CD14-positive monocyte (primary cell): ENCODE data around the gene CDC25C. TPM values are rescaled to one million over a fixed set of nuclear protein-coding genes. Genes with fewer than 3 reads are reported as not detected.

Source experiments
- DNase-seq, 3 donors: peaks; one replicate each; pipeline ENCODE4 v3.0.0-alpha.2; 2011 to 2022
- H2AFZ ChIP-seq: 2 replicates; pipeline ENCODE4 v1.6.0; 2012; ENCODE audit warnings: mild to moderate bottlenecking, low read depth, low read length, inconsistent platforms; ENCODE audit not compliant: insufficient read depth, poor library complexity, severe bottlenecking
- H3K27ac ChIP-seq, 2 donors: 1 replicate in 1 of 2; 2 replicates in 1 of 2; pipeline ENCODE4 v1.5.1; 2012 to 2013; ENCODE audit warnings: low read length in 2 of 2, control low read depth in 1 of 2, inconsistent platforms in 1 of 2, low read depth in 1 of 2, mild to moderate bottlenecking in 1 of 2
- H3K27me3 ChIP-seq, 2 donors: one replicate each; pipeline versions ENCODE4 v1.6.0 to v1.6.1; 2011 to 2013; ENCODE audit warnings: low read length in 2 of 2; ENCODE audit not compliant: control insufficient read depth in 2 of 2, insufficient read depth in 2 of 2
- H3K36me3 ChIP-seq, 2 donors: replicated peaks in 1 of 2; 1 replicate in 1 of 2; 2 replicates in 1 of 2; pipeline versions ENCODE4 v1.5.1 to v1.6.1; 2012 to 2013; ENCODE audit warnings: low read length in 2 of 2, control low read depth in 1 of 2, inconsistent platforms in 1 of 2, mild to moderate bottlenecking in 1 of 2; ENCODE audit not compliant: insufficient read depth in 2 of 2, control insufficient read depth in 1 of 2
- H3K4me1 ChIP-seq, 2 donors: 1 replicate in 1 of 2; 2 replicates in 1 of 2; pipeline versions ENCODE4 v1.5.1 to v1.6.1; 2012 to 2013; ENCODE audit warnings: low read length in 2 of 2, control low read depth in 1 of 2, inconsistent platforms in 1 of 2, mild to moderate bottlenecking in 1 of 2, moderate library complexity in 1 of 2; ENCODE audit not compliant: insufficient read depth in 2 of 2, control insufficient read depth in 1 of 2
- H3K4me2 ChIP-seq: replicated peaks from 2 replicates; pipeline ENCODE3; 2012; ENCODE audit warnings: low read length, moderate library complexity, mild to moderate bottlenecking; ENCODE audit not compliant: poor library complexity, severe bottlenecking; ENCODE audit errors: extremely low read depth
- H3K4me3 ChIP-seq, 3 experiments: fragments of 200-600 bp in 1 of 3; sonication (generic) in 1 of 3; replicated peaks in 1 of 3; 1 replicate in 2 of 3; 2 replicates in 1 of 3; pipeline ENCODE4 v1.5.1; 2011 to 2013; ENCODE audit warnings: low read length in 3 of 3, mild to moderate bottlenecking in 3 of 3, control low read depth in 2 of 3, low read depth in 2 of 3, inconsistent platforms in 1 of 3, moderate library complexity in 1 of 3
- H3K79me2 ChIP-seq: 2 replicates; pipeline ENCODE4 v1.6.0; 2012; ENCODE audit warnings: mild to moderate bottlenecking, control low read depth, inconsistent platforms, low read length, moderate library complexity; ENCODE audit not compliant: insufficient read depth
- H3K9ac ChIP-seq: 2 replicates; pipeline ENCODE4 v1.6.0; 2017; ENCODE audit warnings: low read length, mild to moderate bottlenecking; ENCODE audit not compliant: insufficient read depth, poor library complexity, severe bottlenecking
- H3K9me3 ChIP-seq, 2 donors: replicated peaks in 1 of 2; 1 replicate in 1 of 2; 2 replicates in 1 of 2; pipeline versions ENCODE4 v1.5.1 to v1.6.1; 2012 to 2013; ENCODE audit warnings: low read length in 2 of 2, control low read depth in 1 of 2; ENCODE audit not compliant: control insufficient read depth in 1 of 2, insufficient read depth in 1 of 2
- H4K20me1 ChIP-seq: 2 replicates; pipeline ENCODE4 v1.6.0; 2012; ENCODE audit warnings: mild to moderate bottlenecking, low read length, control low read depth, moderate library complexity; ENCODE audit not compliant: insufficient read depth
- H3K27ac Mint-ChIP-seq, 7 donors: one replicate each; pipeline ENCODE4 v1.8.0; 2020; ENCODE audit warnings: mild to moderate bottlenecking in 7 of 7, mixed read lengths in 7 of 7, moderate library complexity in 6 of 7, inconsistent platforms in 2 of 7
- H3K27me3 Mint-ChIP-seq, 3 donors: one replicate each; pipeline ENCODE4 v1.8.0; 2021 to 2022; ENCODE audit warnings: low read depth in 3 of 3, mild to moderate bottlenecking in 3 of 3, mixed read lengths in 3 of 3, moderate library complexity in 3 of 3, inconsistent platforms in 1 of 3
- H3K36me3 Mint-ChIP-seq, 2 donors: one replicate each; pipeline ENCODE4 v1.8.0; 2020; ENCODE audit warnings: mixed read lengths in 2 of 2, inconsistent platforms in 1 of 2, mild to moderate bottlenecking in 1 of 2
- H3K4me1 Mint-ChIP-seq: one replicate; pipeline ENCODE4 v1.8.0; 2020; ENCODE audit warnings: mild to moderate bottlenecking, mixed read lengths
- H3K4me3 Mint-ChIP-seq, 2 donors: one replicate each; pipeline ENCODE4 v1.8.0; 2020; ENCODE audit warnings: mild to moderate bottlenecking in 2 of 2, mixed read lengths in 2 of 2, moderate library complexity in 1 of 2
- H3K9me3 Mint-ChIP-seq, 7 donors: one replicate each; pipeline ENCODE4 v1.8.0; 2020 to 2022; ENCODE audit warnings: mixed read lengths in 7 of 7, mild to moderate bottlenecking in 6 of 7, moderate library complexity in 6 of 7, inconsistent platforms in 2 of 7
- WGBS: methylation state at CpG from one replicate; pipeline ENCODE4 v1.1.5; 2013; ENCODE audit warnings: missing lambda C conversion rate; ENCODE audit not compliant: insufficient coverage; 5-methylcytosine and 5-hydroxymethylcytosine counted together
- intact Hi-C, 2 donors: fragments of 100-400 bp; cut with micrococcal nuclease; formaldehyde crosslinking; loops; one replicate each; pipeline versions ENCODE4 v1.15.0 to v1.15.1; 2023
- polyA plus RNA-seq, 3 donors: library from polyadenylated mRNA; depleted of rRNA in 1 of 3; unstranded in 2 of 3; stranded (reverse) in 1 of 3; fragments of 300-500 nt in 2 of 3; fragments of >200 nt in 1 of 3; fragmentation: Illumina TruSeq in 2 of 3; gene quantifications; 1 replicate in 2 of 3; 2 replicates in 1 of 3; pipeline ENCODE4 v1.2.3, GENCODE V29; 2012 to 2021
- TF ChIP-seq, protein P1 (sequence below): fragments of 200-600 bp; IDR thresholded peaks from one replicate; pipeline ENCODE4 v1.8.0; 2022; ENCODE audit warnings: antibody characterized with exemption, mild to moderate bottlenecking

CDC25C gene
- polyA plus RNA-seq, 3 donors: not detected

DNA sequence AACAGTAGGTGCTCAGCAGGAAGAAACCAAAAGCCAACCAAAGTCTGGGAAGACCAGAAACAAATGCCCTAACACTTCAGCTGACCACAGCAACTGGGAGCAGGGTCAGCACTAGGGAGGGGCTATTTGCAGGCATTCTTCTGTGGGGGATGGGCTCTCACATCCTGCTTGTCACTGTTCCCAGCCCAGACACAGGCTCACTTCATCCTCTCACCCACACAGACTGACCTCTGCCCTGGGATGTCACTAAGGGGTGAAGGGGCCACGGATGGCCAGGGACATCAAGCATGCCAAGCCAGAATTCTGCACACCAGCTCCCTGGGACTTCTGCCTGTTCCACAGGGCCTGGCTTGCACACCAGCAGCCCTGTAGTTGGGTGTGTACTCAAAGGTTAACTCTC is 85.9 kb downstream of the CDC25C start:
- H3K27me3 Mint-ChIP-seq: peaks cover 17 to 25% (median 25%) of the 10 kb centered on the region in 3 donors
- H3K4me3 ChIP-seq: no peak overlapping the region
- H3K4me3 Mint-ChIP-seq: no peak overlapping the region
- 100% methylated on average over 1 of the region's 1 CpG for WGBS
- H3K9me3 ChIP-seq: no peaks in the 10 kb centered on the region
- H3K36me3 Mint-ChIP-seq: no peaks in the 10 kb centered on the region
- H3K36me3 ChIP-seq: no peaks in the 10 kb centered on the region
- no peak overlapping the region for H3K4me2 ChIP-seq
- peaks cover 2 to 16% of the 10 kb centered on the region in 2 donors for H3K27me3 ChIP-seq
- no peak overlapping the region for H3K27ac ChIP-seq
- no peak for DNase-seq
- no peaks in the 10 kb centered on the region for H3K79me2 ChIP-seq
- no peaks in the 10 kb centered on the region for H3K9me3 Mint-ChIP-seq
- no peak overlapping the region for H2AFZ ChIP-seq
- intact Hi-C loops: no loop called here
- H4K20me1 ChIP-seq: no peaks in the 10 kb centered on the region
- H3K4me1 ChIP-seq: peaks cover 12 to 16% of the 10 kb centered on the region in 2 donors
- peaks cover 17% of the 10 kb centered on the region for H3K4me1 Mint-ChIP-seq
- no peak overlapping the region for H3K27ac Mint-ChIP-seq
- no peak overlapping the region for H3K9ac ChIP-seq
- TF ChIP-seq, protein P1, sequence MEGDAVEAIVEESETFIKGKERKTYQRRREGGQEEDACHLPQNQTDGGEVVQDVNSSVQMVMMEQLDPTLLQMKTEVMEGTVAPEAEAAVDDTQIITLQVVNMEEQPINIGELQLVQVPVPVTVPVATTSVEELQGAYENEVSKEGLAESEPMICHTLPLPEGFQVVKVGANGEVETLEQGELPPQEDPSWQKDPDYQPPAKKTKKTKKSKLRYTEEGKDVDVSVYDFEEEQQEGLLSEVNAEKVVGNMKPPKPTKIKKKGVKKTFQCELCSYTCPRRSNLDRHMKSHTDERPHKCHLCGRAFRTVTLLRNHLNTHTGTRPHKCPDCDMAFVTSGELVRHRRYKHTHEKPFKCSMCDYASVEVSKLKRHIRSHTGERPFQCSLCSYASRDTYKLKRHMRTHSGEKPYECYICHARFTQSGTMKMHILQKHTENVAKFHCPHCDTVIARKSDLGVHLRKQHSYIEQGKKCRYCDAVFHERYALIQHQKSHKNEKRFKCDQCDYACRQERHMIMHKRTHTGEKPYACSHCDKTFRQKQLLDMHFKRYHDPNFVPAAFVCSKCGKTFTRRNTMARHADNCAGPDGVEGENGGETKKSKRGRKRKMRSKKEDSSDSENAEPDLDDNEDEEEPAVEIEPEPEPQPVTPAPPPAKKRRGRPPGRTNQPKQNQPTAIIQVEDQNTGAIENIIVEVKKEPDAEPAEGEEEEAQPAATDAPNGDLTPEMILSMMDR: no peak

DNA sequence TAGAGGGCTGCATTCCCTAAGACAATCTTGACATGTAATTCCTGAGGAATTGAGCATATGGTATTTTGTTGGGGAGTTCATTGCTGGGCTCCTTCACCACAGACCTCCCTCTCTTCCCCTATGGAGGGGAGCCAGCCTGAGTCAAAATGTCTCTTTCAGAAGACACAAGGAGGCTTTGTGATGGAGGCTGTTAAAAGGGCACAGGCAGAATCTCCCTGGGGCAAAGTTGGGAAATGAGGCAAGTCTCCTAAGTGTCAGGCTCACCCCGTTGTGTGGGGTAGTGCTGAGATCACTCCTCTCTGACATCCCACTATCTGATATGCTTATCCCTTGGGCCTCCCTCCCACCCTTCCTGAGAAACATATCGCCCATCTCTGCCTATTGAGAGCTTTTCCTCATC is 87.8 kb downstream of the CDC25C start:
- no peak for DNase-seq
- Histone ChIP-seq H3K9me3 (no peaks in the 10 kb centered on the region), H4K20me1 (no peaks in the 10 kb centered on the region), H3K36me3 (no peaks in the 10 kb centered on the region), H3K4me3 (no peak overlapping the region), H3K79me2 (no peaks in the 10 kb centered on the region), H3K4me2 (no peak overlapping the region), H2AFZ (no peak overlapping the region), H3K27me3 (peaks cover 2 to 19% of the 10 kb centered on the region in 2 donors), H3K27ac (no peak overlapping the region), H3K4me1 (peaks cover 16 to 19% of the 10 kb centered on the region in 2 donors), H3K9ac (no peak overlapping the region)
- peaks cover 17 to 34% (median 25%) of the 10 kb centered on the region in 3 donors for H3K27me3 Mint-ChIP-seq
- peaks cover 20% of the 10 kb centered on the region for H3K4me1 Mint-ChIP-seq
- WGBS: 100% methylated on average over 1 of the region's 2 CpGs
- TF ChIP-seq, protein P1: no peak
- peak overlapping the region in 1 of 7 donors; percentile 15 for H3K27ac Mint-ChIP-seq
- no peaks in the 10 kb centered on the region for H3K9me3 Mint-ChIP-seq
- H3K36me3 Mint-ChIP-seq: no peaks in the 10 kb centered on the region
- H3K4me3 Mint-ChIP-seq: no peak overlapping the region
- intact Hi-C loops: no loop called here
